Peyer's patch (tissue), 4 donors: ENCODE data around the gene PTPRE.

Source experiments
- CTCF ChIP-seq, 6 experiments: fragments of 450-650 bp in 4 of 6; fragments of 200-600 bp in 2 of 6; sonication (generic) in 1 of 6; IDR thresholded peaks; one replicate each; pipeline ENCODE4 v1.5.1; 2017 to 2019; ENCODE audit warnings: antibody characterized with exemption in 6 of 6, mild to moderate bottlenecking in 3 of 6, moderate library complexity in 1 of 6
- POLR2A ChIP-seq, 2 donors: fragments of 450-650 bp; IDR thresholded peaks; one replicate each; pipeline ENCODE4 v1.5.1; 2017; ENCODE audit warnings: antibody characterized with exemption in 2 of 2, mild to moderate bottlenecking in 2 of 2, moderate library complexity in 2 of 2

GRCh38 chr10:127966875-127967274 lies 60.0 kb downstream of the PTPRE start:
- TF ChIP-seq CTCF (IDR thresholded peaks at IDR 0.05) (no peak), POLR2A (IDR thresholded peaks at IDR 0.05) (no peak)
